Jurkat, Clone E6-1 (cell line): Measurements from ENCODE around the gene CCDC149. TPM values are rescaled to one million over a fixed set of nuclear protein-coding genes. Genes with fewer than 3 reads are reported as not detected.

ENCODE experiments used
- DNase-seq: peaks from one replicate; pipeline ENCODE4 v3.0.0-alpha.2; 2011; ENCODE audit warnings: low read depth, low spot score
- H3K4me3 ChIP-seq: 2 replicates; pipeline ENCODE4 v1.5.1; 2011; ENCODE audit warnings: mild to moderate bottlenecking, low read length, control low read depth, moderate library complexity
- polyA plus RNA-seq: library from polyadenylated mRNA; unstranded; fragments of >200 nt; gene quantifications from one replicate; pipeline ENCODE4 v1.2.1, GENCODE V29; 2012; ENCODE audit warnings: missing spikeins; ENCODE audit not compliant: insufficient read length, insufficient read depth

CCDC149 gene
- not detected for polyA plus RNA-seq

GRCh38 chr4:24912252-24913118 lies at the start of gene CCDC149:
Gene CCDC149 (minus strand): TSS chr4:24913042. CDS start chr4:24912864, 178 bp downstream.
- H3K4me3 ChIP-seq = no peak within 1 kb of the TSS
- no peak for DNase-seq

GRCh38 chr4:24957886-24958285 lies 45.0 kb upstream of the CCDC149 start:
- H3K4me3 ChIP-seq = no peak overlapping the region
- no peak for DNase-seq

GRCh38 chr4:24956763-24957162 lies 43.9 kb upstream of the CCDC149 start:
- DNase-seq = no peak
- H3K4me3 ChIP-seq = no peak overlapping the region

GRCh38 chr4:24956091-24956490 lies 43.2 kb upstream of the CCDC149 start:
- DNase-seq = no peak
- H3K4me3 ChIP-seq = no peak overlapping the region

GRCh38 chr4:24952667-24953066 lies 39.8 kb upstream of the CCDC149 start:
- H3K4me3 ChIP-seq = no peak overlapping the region
- no peak for DNase-seq

- H3K4me3 ChIP-seq = no peak overlapping the region
- no peak for DNase-seq
Measured at GRCh38 chr4:24949970-24950369, 37.1 kb upstream of the CCDC149 start.

- H3K4me3 ChIP-seq = no peak overlapping the region
- DNase-seq = no peak
Measured at GRCh38 chr4:24937917-24938281, 25.1 kb upstream of the CCDC149 start.

GRCh38 chr4:24937176-24937916 lies 24.5 kb upstream of the CCDC149 start:
- H3K4me3 ChIP-seq = no peak overlapping the region
- no peak for DNase-seq

- no peak overlapping the region for H3K4me3 ChIP-seq
- DNase-seq = no peak
Measured at GRCh38 chr4:24935856-24936255, 23.0 kb upstream of the CCDC149 start.

- DNase-seq = no peak
- H3K4me3 ChIP-seq = no peak overlapping the region
Measured at GRCh38 chr4:24934311-24934710, 21.5 kb upstream of the CCDC149 start.

- H3K4me3 ChIP-seq = no peak overlapping the region
- no peak for DNase-seq
Measured at GRCh38 chr4:24933684-24934275, 20.9 kb upstream of the CCDC149 start.

GRCh38 chr4:24932515-24933225 lies 19.8 kb upstream of the CCDC149 start:
- no peak overlapping the region for H3K4me3 ChIP-seq
- DNase-seq = no peak

GRCh38 chr4:24930151-24930550 lies 17.3 kb upstream of the CCDC149 start:
- no peak for DNase-seq

GRCh38 chr4:24928708-24929107 lies 15.9 kb upstream of the CCDC149 start:
- no peak for DNase-seq
- H3K4me3 ChIP-seq = no peak overlapping the region

More at GRCh38 chr4:24930151-24930550, 17.3 kb upstream of the CCDC149 start:
- H3K4me3 ChIP-seq = no peak overlapping the region

GRCh38 chr4:24927049-24927448 lies 14.2 kb upstream of the CCDC149 start:
- H3K4me3 ChIP-seq = no peak overlapping the region
- DNase-seq = no peak

- no peak for DNase-seq
Measured at GRCh38 chr4:24924309-24924781, 11.5 kb upstream of the CCDC149 start.

GRCh38 chr4:24923550-24923949 lies 10.7 kb upstream of the CCDC149 start:
- no peak overlapping the region for H3K4me3 ChIP-seq
- DNase-seq = no peak

More at GRCh38 chr4:24924309-24924781, 11.5 kb upstream of the CCDC149 start:
- no peak overlapping the region for H3K4me3 ChIP-seq

GRCh38 chr4:24923002-24923401 lies 10.2 kb upstream of the CCDC149 start:
- DNase-seq = no peak
- H3K4me3 ChIP-seq = no peak overlapping the region

GRCh38 chr4:24922416-24922815 lies 9.6 kb upstream of the CCDC149 start:
- no peak overlapping the region for H3K4me3 ChIP-seq
- no peak for DNase-seq
